ENCODE measurements around the gene LIPC.

GRCh38 chr15:58404020-58404419, 27.8 kb upstream of the LIPC start:
- TF ChIP-seq, protein P1, sequence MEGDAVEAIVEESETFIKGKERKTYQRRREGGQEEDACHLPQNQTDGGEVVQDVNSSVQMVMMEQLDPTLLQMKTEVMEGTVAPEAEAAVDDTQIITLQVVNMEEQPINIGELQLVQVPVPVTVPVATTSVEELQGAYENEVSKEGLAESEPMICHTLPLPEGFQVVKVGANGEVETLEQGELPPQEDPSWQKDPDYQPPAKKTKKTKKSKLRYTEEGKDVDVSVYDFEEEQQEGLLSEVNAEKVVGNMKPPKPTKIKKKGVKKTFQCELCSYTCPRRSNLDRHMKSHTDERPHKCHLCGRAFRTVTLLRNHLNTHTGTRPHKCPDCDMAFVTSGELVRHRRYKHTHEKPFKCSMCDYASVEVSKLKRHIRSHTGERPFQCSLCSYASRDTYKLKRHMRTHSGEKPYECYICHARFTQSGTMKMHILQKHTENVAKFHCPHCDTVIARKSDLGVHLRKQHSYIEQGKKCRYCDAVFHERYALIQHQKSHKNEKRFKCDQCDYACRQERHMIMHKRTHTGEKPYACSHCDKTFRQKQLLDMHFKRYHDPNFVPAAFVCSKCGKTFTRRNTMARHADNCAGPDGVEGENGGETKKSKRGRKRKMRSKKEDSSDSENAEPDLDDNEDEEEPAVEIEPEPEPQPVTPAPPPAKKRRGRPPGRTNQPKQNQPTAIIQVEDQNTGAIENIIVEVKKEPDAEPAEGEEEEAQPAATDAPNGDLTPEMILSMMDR (IDR thresholded peaks at IDR 0.05), result no peak
- TF ChIP-seq POLR2A (IDR thresholded peaks at IDR 0.05), result no peak

All from testis (tissue), 2 donors.